ENCODE results near the gene TBC1D24.

DNA sequence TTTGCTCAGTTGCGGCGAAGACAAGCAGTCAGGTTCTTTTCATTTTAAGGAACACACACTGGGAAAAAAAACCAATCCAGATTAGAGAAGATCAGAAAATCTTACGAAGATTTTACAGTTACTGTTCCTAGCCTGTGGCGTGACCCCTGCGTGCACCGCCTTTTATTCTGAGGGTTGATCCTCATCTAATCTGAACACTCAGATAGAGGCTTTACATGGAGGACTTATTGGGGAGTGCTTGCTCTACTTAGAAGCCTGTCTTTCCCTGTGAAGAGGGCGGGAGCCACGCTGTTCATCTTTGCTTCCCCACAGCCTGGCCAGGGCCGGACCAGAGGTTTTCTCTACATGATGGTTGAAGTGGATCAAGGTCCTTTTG is 1.4 kb downstream of the TBC1D24 start:
- TF ChIP-seq POLR2A (IDR thresholded peaks at IDR 0.05; ENCODE audit: borderline replicate concordance, extremely low read depth, insufficient read depth, insufficient read length) (no peak), CTCF (IDR thresholded peaks at IDR 0.05 in 2 of 3, conservative IDR thresholded peaks at IDR 0.05 in 1 of 3; ENCODE audit: borderline replicate concordance in 1 of 3, insufficient read depth in 1 of 3, low read depth in 2 of 3, low read length in 2 of 3) (no peak), SP1 (IDR thresholded peaks at IDR 0.05; ENCODE audit: low read depth) (no peak), EZH2phosphoT487 (IDR thresholded peaks at IDR 0.05; ENCODE audit: borderline replicate concordance) (no peak), CEBPB (IDR thresholded peaks at IDR 0.05; ENCODE audit: low read depth) (no peak), POLR2AphosphoS5 (IDR thresholded peaks at IDR 0.05; ENCODE audit: low read depth, low read length) (no peak), FOSL1 (IDR thresholded peaks at IDR 0.05; ENCODE audit: low read depth) (no peak), ZNF274 (IDR thresholded peaks at IDR 0.05; ENCODE audit: low read depth, low read length) (no peak), EGR1 (IDR thresholded peaks at IDR 0.05; ENCODE audit: low read depth) (no peak), YY1 (IDR thresholded peaks at IDR 0.05; ENCODE audit: extremely low read depth, insufficient replicate concordance, low read depth, low read length) (no peak), SIN3A (IDR thresholded peaks at IDR 0.05; ENCODE audit: low read depth) (no peak)
- TF ChIP-seq, protein P1, sequence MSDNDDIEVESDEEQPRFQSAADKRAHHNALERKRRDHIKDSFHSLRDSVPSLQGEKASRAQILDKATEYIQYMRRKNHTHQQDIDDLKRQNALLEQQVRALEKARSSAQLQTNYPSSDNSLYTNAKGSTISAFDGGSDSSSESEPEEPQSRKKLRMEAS (IDR thresholded peaks at IDR 0.05) = no peak
